ENCODE data around the gene LAMA2. TPM values are rescaled to one million over a fixed set of nuclear protein-coding genes. Genes with fewer than 3 reads are reported as not detected.

Gene LAMA2
- total and polyA plus RNA-seq, 2 of the 8 experiments (the other 6 are each of a cell fraction or from before 2014, with no cell fraction given): 1.3 to 3.8 TPM

DNA sequence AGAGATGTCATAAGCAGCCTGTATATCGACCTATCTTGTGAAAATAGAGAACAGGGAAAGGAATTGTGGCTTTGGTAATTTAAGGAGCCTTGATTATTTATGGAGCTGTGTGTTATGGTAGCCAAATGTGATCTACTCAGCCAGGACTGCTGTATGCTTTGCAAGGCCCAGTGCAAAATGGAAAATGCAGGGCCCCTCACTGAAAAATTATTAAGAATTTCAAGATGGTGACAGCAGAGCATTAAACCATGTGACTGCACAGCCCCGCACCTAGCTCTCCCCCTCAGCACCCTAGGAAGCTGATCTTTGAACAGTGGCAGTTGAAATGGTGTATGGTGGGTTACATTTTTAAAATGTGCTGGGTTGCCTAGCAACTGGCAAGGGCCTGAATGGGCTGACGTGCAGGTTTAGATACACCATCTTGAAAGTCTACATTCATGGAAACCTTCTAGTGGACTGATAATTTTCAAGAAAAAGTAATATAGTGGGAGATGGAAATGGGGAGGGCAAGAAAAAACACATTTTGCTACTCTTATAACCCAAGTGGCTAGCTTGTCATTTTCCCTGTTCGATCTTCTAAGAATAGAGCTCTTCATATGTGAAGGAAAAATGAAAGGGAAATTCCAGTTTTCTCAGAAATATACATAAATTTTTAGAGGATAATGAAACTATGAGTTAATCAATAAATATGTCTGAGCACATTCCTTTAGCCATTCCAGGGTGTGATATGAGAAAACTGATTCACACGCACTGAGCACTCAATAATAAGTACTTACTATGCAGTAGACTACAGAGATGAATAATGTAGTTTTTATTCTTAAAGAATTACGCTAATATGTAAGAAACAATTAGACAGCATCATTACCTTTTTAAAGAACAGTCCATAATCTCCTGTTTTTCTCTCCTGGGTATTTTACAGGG, 619.1 kb downstream of the LAMA2 start (continued):
- TF ChIP-seq NANOG (IDR thresholded peaks at IDR 0.05; ENCODE audit: insufficient read depth, low read depth, low read length, poor library complexity, severe bottlenecking) (no peak), TCF12 (IDR thresholded peaks at IDR 0.05; ENCODE audit: low read depth, low read length) (no peak), SIN3A (conservative IDR thresholded peaks at IDR 0.05 in 1 of 2, IDR thresholded peaks at IDR 0.05 in 1 of 2; ENCODE audit: low read depth in 1 of 2, low read length in 2 of 2) (no peak), GTF2F1 (IDR thresholded peaks at IDR 0.05; ENCODE audit: borderline replicate concordance, low read depth, low read length) (no peak), SP4 (IDR thresholded peaks at IDR 0.05; ENCODE audit: low read length) (no peak)
- TF ChIP-seq, protein P1, sequence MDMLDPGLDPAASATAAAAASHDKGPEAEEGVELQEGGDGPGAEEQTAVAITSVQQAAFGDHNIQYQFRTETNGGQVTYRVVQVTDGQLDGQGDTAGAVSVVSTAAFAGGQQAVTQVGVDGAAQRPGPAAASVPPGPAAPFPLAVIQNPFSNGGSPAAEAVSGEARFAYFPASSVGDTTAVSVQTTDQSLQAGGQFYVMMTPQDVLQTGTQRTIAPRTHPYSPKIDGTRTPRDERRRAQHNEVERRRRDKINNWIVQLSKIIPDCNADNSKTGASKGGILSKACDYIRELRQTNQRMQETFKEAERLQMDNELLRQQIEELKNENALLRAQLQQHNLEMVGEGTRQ (IDR thresholded peaks at IDR 0.05; ENCODE audit: low read length): no peak
